GM23338 (cell line): ENCODE measurements around the gene ROS1.

ENCODE experiments used
- ETS1 ChIP-seq: IDR thresholded peaks from 2 replicates; pipeline ENCODE4 v1.6.1; 2016; ENCODE audit warnings: antibody characterized with exemption
- EZH2 ChIP-seq: fragments of 200-600 bp; sonication (generic); IDR thresholded peaks from one replicate; pipeline ENCODE4 v1.8.0; 2017; ENCODE audit warnings: antibody characterized with exemption, mild to moderate bottlenecking, low read depth; ENCODE audit not compliant: unreplicated experiment
- EZH2phosphoT487 ChIP-seq: fragments of 200-600 bp; sonication (generic); IDR thresholded peaks from one replicate; pipeline ENCODE4 v1.8.1; 2018; ENCODE audit warnings: antibody characterized with exemption; ENCODE audit not compliant: unreplicated experiment
- POLR2AphosphoS5 ChIP-seq: IDR thresholded peaks from 2 replicates; pipeline ENCODE4 v1.6.1; 2016; ENCODE audit warnings: antibody characterized with exemption, low read depth
- REST ChIP-seq: IDR thresholded peaks from one replicate; pipeline ENCODE4 v1.6.1; 2018; ENCODE audit warnings: antibody characterized with exemption; ENCODE audit not compliant: unreplicated experiment
- STAT1 ChIP-seq: IDR thresholded peaks from one replicate; pipeline ENCODE4 v1.6.1; 2016; ENCODE audit warnings: antibody characterized with exemption; ENCODE audit not compliant: unreplicated experiment
- ZNF114 ChIP-seq: fragments of 250-450 bp; sonication (Bioruptor Pico); IDR thresholded peaks from 2 replicates; pipeline ENCODE4 v1.5.0; 2020; ENCODE audit warnings: mild to moderate bottlenecking, moderate library complexity
- TF ChIP-seq, protein P1 (sequence below), 2 experiments: fragments of 200-600 bp in 1 of 2; sonication (generic) in 1 of 2; conservative IDR thresholded peaks; 2 replicates each; pipeline versions ENCODE4 v1.5.1 to v1.6.1; 2016 to 2017; ENCODE audit warnings: antibody characterized with exemption in 2 of 2, low read depth in 2 of 2, mild to moderate bottlenecking in 2 of 2, moderate library complexity in 1 of 2

- TF ChIP-seq ZNF114 (CRISPR knock-in tag) (no peak), ETS1 (no peak), REST (no peak), EZH2phosphoT487 (no peak), POLR2AphosphoS5 (no peak), EZH2 (no peak), STAT1 (no peak)
- TF ChIP-seq, protein P1, sequence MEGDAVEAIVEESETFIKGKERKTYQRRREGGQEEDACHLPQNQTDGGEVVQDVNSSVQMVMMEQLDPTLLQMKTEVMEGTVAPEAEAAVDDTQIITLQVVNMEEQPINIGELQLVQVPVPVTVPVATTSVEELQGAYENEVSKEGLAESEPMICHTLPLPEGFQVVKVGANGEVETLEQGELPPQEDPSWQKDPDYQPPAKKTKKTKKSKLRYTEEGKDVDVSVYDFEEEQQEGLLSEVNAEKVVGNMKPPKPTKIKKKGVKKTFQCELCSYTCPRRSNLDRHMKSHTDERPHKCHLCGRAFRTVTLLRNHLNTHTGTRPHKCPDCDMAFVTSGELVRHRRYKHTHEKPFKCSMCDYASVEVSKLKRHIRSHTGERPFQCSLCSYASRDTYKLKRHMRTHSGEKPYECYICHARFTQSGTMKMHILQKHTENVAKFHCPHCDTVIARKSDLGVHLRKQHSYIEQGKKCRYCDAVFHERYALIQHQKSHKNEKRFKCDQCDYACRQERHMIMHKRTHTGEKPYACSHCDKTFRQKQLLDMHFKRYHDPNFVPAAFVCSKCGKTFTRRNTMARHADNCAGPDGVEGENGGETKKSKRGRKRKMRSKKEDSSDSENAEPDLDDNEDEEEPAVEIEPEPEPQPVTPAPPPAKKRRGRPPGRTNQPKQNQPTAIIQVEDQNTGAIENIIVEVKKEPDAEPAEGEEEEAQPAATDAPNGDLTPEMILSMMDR (conservative IDR thresholded peaks at IDR 0.05; ENCODE audit: low read depth in 2 of 2), result peak; percentile 26 to 47; a peak in 2 of 4 replicates
Measured at GRCh38 chr6:117404548-117404947, 21.2 kb downstream of the ROS1 start.
